ENCODE measurements around the gene FBXO28.

DNA sequence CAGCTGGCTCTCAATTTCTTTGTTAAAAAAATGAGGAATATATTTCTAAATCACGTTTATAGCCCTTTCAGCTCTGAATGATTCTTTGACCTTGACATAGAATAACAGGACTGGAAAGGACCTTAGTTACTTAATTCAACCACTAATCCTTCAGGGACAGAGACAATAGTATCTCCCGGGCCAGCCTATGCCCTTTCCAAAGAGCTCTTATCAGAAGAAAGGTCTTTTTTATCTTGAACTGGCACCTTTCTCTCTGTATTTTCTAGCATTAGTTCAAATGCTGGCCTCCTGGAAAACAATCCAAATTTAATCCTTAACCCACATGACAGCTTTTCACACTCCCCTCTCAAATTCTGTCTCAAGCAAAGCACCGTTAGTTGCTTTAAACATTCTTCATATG, 44.8 kb upstream of the FBXO28 start:
- TF ChIP-seq, protein P1, sequence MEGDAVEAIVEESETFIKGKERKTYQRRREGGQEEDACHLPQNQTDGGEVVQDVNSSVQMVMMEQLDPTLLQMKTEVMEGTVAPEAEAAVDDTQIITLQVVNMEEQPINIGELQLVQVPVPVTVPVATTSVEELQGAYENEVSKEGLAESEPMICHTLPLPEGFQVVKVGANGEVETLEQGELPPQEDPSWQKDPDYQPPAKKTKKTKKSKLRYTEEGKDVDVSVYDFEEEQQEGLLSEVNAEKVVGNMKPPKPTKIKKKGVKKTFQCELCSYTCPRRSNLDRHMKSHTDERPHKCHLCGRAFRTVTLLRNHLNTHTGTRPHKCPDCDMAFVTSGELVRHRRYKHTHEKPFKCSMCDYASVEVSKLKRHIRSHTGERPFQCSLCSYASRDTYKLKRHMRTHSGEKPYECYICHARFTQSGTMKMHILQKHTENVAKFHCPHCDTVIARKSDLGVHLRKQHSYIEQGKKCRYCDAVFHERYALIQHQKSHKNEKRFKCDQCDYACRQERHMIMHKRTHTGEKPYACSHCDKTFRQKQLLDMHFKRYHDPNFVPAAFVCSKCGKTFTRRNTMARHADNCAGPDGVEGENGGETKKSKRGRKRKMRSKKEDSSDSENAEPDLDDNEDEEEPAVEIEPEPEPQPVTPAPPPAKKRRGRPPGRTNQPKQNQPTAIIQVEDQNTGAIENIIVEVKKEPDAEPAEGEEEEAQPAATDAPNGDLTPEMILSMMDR (IDR thresholded peaks at IDR 0.05) = no peak
- no peak for TF ChIP-seq POLR2A (IDR thresholded peaks at IDR 0.05)

Measured in esophagus squamous epithelium (tissue), 4 donors.